Vagina (tissue), 2 donors: ENCODE data around the gene SERPINB1. TPM values are rescaled to one million over a fixed set of nuclear protein-coding genes. Genes with fewer than 3 reads are reported as not detected.
"Not testable (repeated sequence)": the region's sequence is repeated elsewhere in the genome, so short reads cannot be mapped to it uniquely, and the experiment has no call there.

Experiments
- DNase-seq, 2 donors: peaks; one replicate each; pipeline ENCODE4 v3.0.0-alpha.2; 2017; ENCODE audit errors: extremely low spot score in 2 of 2
- H3K27ac ChIP-seq: fragments of 200-600 bp; sonication (generic); one replicate; pipeline ENCODE4 v1.5.1; 2019
- H3K27me3 ChIP-seq: fragments of 200-600 bp; sonication (generic); one replicate; pipeline ENCODE4 v1.5.1; 2019
- H3K36me3 ChIP-seq, 2 donors: fragments of 200-600 bp; sonication (generic); one replicate each; pipeline ENCODE4 v1.5.1; 2017 to 2019
- H3K4me1 ChIP-seq: fragments of 200-600 bp; sonication (generic); one replicate; pipeline ENCODE4 v1.5.1; 2019
- H3K4me3 ChIP-seq, 2 donors: fragments of 200-600 bp; sonication (generic); 1 replicate in 1 of 2; 2 replicates in 1 of 2; pipeline ENCODE4 v1.5.1; 2016 to 2019
- H3K9me3 ChIP-seq: fragments of 200-600 bp; sonication (generic); one replicate; pipeline ENCODE4 v1.5.1; 2019
- POLR2A ChIP-seq, 2 donors: fragments of 450-650 bp; IDR thresholded peaks; one replicate each; pipeline ENCODE4 v1.6.1; 2017; ENCODE audit warnings: antibody characterized with exemption in 2 of 2, mild to moderate bottlenecking in 2 of 2, moderate library complexity in 2 of 2
- POLR2AphosphoS5 ChIP-seq, 2 donors: sonication (generic); formaldehyde crosslinking; IDR thresholded peaks; one replicate each; pipeline ENCODE4 v1.9.0; 2017; ENCODE audit warnings: antibody characterized with exemption in 2 of 2, mild to moderate bottlenecking in 2 of 2, low read depth in 1 of 2; ENCODE audit not compliant: insufficient read depth in 1 of 2
- intact Hi-C: fragments of 100-400 bp; cut with DNase I; formaldehyde crosslinking; loops from one replicate; pipeline ENCODE4 v1.15.1; 2023
- total RNA-seq: library from RNA; depleted of rRNA; stranded (reverse); fragments of >200 nt; gene quantifications from one replicate; pipeline ENCODE4 v1.2.3, GENCODE V29; 2016
- TF ChIP-seq, protein P1 (sequence below), 3 experiments: fragments of 450-650 bp in 2 of 3; fragments of 200-600 bp in 1 of 3; sonication (generic) in 1 of 3; IDR thresholded peaks; one replicate each; pipeline ENCODE4 v1.5.1; 2017 to 2019; ENCODE audit warnings: antibody characterized with exemption in 3 of 3, mild to moderate bottlenecking in 2 of 3, moderate library complexity in 2 of 3

Gene SERPINB1
- total RNA-seq, 1 donor from 2014 or later = 38.1 TPM

DNA sequence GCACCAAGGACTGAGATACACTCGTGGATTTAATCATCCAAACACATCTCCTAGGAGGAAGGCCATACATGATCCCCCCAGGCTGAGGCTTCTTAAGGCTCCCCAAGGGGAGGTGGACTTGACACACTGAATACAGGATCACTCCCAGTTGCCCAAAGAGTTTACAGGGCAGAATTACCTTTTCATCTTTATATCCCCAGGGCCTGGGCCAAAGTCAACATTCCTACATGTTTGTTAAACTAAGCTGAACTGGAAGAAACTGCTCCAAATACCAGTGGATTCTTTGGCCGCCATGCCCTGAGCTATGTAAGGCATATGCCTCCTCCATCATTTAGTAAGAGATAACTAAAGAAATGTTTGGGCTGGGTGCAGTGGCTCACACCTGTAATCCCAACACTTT is 22.2 kb upstream of the SERPINB1 start:
- Histone ChIP-seq H3K4me1 (peaks cover 3% of the 10 kb centered on the region), H3K27ac (no peak overlapping the region), H3K27me3 (no peaks in the 10 kb centered on the region), H3K4me3 (no peak overlapping the region), H3K36me3 (no peaks in the 10 kb centered on the region), H3K9me3 (no peaks in the 10 kb centered on the region)
- intact Hi-C loops = no loop called here
- TF ChIP-seq POLR2AphosphoS5 (IDR thresholded peaks at IDR 0.05; ENCODE audit: insufficient read depth in 1 of 2, low read depth in 1 of 2) = no peak
- no peak for DNase-seq

DNA sequence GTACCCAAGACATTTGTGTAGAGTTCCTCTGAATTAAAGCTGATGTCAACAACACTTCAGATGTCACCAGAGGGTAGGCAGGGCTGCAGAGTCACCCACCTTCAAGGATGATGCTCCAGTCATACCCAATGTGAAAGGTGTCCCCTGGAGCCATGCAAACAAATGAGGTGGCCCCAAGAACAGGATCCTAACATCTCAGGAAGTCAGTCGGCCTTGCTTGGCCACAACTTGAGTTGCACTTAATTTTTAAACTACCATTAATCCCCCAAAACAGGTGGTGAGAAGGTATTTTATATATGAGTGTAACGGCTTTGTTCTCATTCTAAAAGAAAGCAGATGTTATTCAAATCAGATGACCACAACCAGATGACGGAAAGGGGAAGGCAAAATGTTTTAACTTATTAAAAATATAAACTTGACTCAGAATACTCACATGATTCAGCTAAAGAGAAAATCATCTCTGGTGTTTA is 21.1 kb upstream of the SERPINB1 start:
- peaks cover 12% of the 10 kb centered on the region for H3K4me1 ChIP-seq
- H3K27ac ChIP-seq = no peak overlapping the region
- H3K4me3 ChIP-seq = no peak overlapping the region
- TF ChIP-seq, protein P1, sequence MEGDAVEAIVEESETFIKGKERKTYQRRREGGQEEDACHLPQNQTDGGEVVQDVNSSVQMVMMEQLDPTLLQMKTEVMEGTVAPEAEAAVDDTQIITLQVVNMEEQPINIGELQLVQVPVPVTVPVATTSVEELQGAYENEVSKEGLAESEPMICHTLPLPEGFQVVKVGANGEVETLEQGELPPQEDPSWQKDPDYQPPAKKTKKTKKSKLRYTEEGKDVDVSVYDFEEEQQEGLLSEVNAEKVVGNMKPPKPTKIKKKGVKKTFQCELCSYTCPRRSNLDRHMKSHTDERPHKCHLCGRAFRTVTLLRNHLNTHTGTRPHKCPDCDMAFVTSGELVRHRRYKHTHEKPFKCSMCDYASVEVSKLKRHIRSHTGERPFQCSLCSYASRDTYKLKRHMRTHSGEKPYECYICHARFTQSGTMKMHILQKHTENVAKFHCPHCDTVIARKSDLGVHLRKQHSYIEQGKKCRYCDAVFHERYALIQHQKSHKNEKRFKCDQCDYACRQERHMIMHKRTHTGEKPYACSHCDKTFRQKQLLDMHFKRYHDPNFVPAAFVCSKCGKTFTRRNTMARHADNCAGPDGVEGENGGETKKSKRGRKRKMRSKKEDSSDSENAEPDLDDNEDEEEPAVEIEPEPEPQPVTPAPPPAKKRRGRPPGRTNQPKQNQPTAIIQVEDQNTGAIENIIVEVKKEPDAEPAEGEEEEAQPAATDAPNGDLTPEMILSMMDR (IDR thresholded peaks at IDR 0.05) = no peak
- TF ChIP-seq POLR2AphosphoS5 (IDR thresholded peaks at IDR 0.05; ENCODE audit: insufficient read depth in 1 of 2, low read depth in 1 of 2) (no peak), POLR2A (IDR thresholded peaks at IDR 0.05) (no peak)
- no peaks in the 10 kb centered on the region for H3K36me3 ChIP-seq
- no peaks in the 10 kb centered on the region for H3K27me3 ChIP-seq
- no peaks in the 10 kb centered on the region for H3K9me3 ChIP-seq
- no peak for DNase-seq
- intact Hi-C loops = no loop called here

DNA sequence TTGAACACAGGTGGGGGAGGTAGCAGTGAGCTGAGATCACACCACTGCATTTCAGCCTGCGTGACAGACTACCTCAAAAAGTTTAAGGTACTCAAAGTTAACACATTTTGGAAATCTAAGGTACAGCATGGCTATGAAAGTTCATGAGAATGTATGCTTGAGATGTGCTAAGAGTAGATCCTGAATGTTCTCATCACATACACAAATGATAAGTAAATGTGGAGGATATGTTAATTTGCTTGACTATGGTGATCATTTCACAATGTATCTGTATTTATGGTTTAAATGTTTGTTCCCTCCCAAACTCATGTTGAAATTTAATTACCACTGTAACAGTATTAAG is 20.1 kb upstream of the SERPINB1 start:
- Histone ChIP-seq H3K36me3 (no peaks in the 10 kb centered on the region), H3K27me3 (no peaks in the 10 kb centered on the region), H3K4me3 (no peak overlapping the region), H3K27ac (no peak overlapping the region), H3K4me1 (peaks cover 22% of the 10 kb centered on the region), H3K9me3 (no peaks in the 10 kb centered on the region)
- intact Hi-C loops = no loop called here
- TF ChIP-seq POLR2A (IDR thresholded peaks at IDR 0.05) = no peak
- TF ChIP-seq POLR2AphosphoS5 (IDR thresholded peaks at IDR 0.05; ENCODE audit: insufficient read depth in 1 of 2, low read depth in 1 of 2) = no peak
- TF ChIP-seq, protein P1 (IDR thresholded peaks at IDR 0.05) = no peak
- no peak for DNase-seq

DNA sequence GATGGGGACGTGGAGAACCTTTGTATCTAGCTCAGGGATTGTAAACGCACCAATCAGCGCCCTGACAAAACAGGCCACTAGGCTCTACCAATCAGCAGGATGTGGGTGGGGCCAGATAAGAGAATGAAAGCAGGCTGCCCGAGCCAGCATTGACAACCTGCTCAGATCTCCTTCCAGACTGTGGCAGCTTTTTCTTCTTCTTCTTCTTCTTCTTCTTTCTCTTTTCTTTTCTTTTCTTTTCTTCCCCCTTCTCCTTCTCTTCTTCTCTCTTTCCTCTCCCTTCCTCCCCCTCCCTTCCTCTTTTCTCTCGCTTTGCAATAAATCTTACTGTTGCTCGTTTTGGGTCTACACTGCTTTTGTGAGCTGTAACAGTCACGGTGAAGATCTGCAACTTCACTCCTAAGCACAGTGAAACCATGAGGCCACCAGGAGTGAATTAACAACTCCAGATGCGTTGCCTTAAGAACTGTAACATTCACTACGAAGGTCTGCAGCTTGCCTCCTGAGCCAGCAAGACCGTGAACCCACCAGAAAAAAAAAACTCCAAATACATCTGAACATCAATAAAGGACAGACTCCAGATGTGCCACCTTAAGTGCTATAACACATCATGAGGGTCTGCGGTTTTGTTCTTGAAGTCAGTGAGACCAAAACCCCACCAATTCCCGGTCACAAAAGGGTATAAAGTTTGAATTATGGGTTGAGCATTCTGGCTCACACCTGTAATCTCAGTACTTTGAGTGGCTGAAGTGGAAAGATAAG is 19.6 kb upstream of the SERPINB1 start:
- Histone ChIP-seq H3K27ac (no peak overlapping the region), H3K27me3 (no peaks in the 10 kb centered on the region), H3K4me1 (peaks cover 25% of the 10 kb centered on the region), H3K36me3 (no peaks in the 10 kb centered on the region), H3K4me3 (no peak overlapping the region), H3K9me3 (no peaks in the 10 kb centered on the region)
- TF ChIP-seq, protein P1 (IDR thresholded peaks at IDR 0.05) = no peak
- TF ChIP-seq POLR2A (IDR thresholded peaks at IDR 0.05) (no peak), POLR2AphosphoS5 (IDR thresholded peaks at IDR 0.05; ENCODE audit: insufficient read depth in 1 of 2, low read depth in 1 of 2) (no peak)
- intact Hi-C loops = no loop called here
- DNase-seq = no peak

DNA sequence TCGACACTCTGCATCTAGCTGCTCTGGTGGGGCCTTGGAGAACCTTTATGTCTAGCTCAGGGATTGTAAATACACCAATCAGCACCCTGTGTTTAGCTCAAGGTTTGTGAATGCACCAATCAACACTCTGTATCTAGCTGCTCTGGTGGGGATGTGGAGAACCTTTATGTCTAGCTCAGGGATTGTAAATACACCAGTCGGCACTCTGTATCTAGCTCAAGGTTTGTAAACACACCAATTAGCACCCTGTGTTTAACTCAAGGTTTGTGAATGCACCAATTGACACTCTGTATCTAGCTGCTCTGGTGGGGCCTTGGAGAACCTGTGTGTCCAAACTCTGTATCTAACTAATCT is 19.0 kb upstream of the SERPINB1 start:
- H3K36me3 ChIP-seq, intact Hi-C loops, H3K9me3 ChIP-seq, H3K27me3 ChIP-seq, H3K27ac ChIP-seq, DNase-seq, H3K4me3 ChIP-seq: not testable (repeated sequence)
- peaks cover 25% of the 10 kb centered on the region for H3K4me1 ChIP-seq

DNA sequence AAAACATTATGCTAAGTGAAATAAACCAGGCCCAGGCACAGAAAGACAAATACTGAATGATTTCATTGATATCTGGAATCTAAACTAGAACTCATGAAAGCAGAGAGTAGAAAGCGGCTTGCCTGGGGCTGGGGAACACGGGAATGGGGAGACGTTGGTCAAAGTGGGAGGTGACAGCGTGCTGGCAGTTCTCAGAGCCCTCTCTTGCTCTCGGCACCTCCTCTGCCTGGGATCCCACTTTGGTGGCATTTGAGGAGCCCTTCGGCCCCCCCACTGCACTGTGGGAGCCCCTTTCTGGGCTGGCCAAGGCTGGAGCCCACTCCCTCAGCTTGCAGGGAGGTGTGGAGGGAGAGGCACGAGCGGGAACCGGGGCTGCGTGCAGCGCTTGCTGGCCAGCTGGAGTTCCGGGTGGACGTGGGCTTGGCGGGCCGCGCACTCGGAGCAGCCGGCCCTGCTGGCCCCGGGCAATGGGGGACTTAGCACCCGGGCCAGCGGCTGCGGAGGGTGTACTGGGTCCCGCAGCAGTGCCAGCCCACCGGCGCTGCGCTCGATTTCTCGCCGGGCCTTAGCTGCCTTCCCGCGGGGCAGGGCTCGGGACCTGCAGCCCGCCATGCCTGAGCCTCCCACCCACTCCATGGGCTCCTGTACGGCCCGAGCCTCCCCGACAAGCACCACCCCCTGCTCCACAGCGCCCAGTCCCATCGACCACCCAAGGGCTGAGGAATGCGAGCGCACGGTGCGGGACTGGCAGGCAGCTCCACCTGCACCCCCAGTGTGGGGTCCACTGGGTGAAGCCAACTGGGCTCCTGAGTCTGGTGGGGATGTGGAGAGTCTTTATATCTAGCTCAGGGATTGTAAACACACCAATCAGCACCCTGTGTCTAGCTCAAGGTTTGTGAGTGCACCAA is 18.4 kb upstream of the SERPINB1 start:
- H3K9me3 ChIP-seq, H3K27me3 ChIP-seq, H3K27ac ChIP-seq, DNase-seq, H3K36me3 ChIP-seq, H3K4me3 ChIP-seq: not testable (repeated sequence)
- H3K4me1 ChIP-seq = peaks cover 31% of the 10 kb centered on the region
- intact Hi-C loops = loop anchor here (5.0 kb wide), 1 partner anchor 942 kb away; no protein-coding TSS in a partner anchor
